Urothelium cell line (cell line): ENCODE data around the gene NUDT3.
"Not testable (repeated sequence)": the region's sequence is repeated elsewhere in the genome, so short reads cannot be mapped to it uniquely, and the experiment has no call there.

ENCODE experiments used
- DNase-seq: peaks from one replicate; pipeline ENCODE4 v3.0.0; 2011; ENCODE audit warnings: low spot score, mixed read lengths
- FAIRE-seq: peaks from 2 replicates; lab custom pipeline; 2011; peaks lifted over from hg19 to GRCh38; lab: Jason Lieb, UNC

Gene NUDT3

DNA sequence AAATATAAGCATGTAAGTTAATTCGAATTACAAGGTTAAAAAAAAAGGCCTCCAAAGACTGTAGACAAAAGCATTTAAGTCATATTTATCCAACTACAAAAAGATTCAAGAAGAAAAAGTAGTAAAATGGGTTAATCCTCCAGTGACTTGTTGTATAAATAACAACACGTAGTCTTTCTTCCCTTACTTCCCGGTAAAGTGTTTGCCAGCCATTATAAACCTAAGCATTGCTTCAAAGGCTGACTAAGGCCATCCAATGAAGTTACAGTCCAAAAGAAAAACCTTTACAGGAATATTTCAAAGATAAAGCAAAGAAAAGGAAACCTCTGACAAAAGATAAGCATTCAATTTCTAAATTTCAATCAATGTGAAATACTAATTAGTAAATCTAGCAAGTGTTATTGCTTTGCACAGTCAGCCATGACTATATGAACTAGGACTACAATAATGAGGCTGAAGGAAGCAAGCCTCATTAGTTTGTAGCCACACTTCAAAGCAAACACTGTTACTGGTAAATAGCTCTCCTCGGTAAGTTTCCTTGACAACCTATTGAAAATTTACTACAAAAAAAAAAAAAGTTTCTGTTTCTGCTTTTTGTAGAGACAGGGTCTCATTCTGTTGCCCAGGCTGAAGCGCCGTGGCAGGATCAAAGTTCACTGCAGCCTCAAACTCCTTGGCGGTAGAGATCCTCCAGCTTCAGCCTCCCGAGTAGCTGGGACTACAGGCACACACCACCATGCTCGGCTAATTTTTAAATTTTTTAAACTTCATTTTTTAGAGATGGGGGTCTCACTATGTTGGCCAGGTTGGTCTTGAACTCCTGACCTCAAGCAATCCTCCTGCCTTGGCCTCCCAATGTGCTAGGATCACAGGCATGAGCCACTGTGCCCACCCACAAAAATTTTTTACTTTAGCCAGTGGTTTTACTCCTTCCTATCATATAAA is 46.0 kb downstream of the NUDT3 start:
- FAIRE-seq = no peak
- no peak for DNase-seq

DNA sequence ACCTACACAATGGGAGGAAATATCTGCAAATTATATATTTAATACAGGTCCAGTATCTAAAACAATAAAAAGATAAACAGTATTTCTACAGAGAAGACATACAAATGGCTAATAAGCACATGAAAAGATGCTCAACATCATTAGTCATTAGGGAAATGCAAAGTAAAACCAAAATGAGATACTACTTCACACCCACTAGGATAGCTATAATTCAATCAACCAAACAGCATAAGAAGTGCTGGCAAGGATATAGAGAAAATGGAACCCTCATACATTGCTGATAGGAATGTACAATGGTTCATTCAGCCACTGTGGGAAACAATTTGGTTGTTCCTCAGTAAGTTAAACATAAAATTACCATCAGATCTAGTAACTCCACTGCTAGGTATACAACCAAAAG is 48.7 kb downstream of the NUDT3 start:
- FAIRE-seq = no peak
- DNase-seq = no peak

DNA sequence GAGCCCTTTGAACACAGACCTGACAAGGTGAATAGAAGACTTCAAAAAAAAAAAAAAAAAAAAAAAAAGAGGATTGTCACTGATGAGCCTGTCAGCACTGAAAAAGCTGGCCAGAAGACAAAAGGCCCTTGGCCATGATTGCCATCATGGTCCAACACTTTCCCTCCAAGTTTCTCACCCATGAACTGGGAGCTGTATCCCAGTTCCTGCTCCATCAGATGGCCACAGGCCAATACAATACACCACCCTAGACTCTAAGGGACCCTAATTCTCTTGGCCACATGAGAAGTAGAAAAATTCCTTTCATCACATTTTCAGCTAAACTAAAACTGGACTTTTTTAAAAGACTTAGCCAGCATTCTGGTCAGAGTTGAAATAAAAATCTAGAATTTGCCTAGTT is 50.2 kb downstream of the NUDT3 start:
- DNase-seq = no peak
- FAIRE-seq = no peak

DNA sequence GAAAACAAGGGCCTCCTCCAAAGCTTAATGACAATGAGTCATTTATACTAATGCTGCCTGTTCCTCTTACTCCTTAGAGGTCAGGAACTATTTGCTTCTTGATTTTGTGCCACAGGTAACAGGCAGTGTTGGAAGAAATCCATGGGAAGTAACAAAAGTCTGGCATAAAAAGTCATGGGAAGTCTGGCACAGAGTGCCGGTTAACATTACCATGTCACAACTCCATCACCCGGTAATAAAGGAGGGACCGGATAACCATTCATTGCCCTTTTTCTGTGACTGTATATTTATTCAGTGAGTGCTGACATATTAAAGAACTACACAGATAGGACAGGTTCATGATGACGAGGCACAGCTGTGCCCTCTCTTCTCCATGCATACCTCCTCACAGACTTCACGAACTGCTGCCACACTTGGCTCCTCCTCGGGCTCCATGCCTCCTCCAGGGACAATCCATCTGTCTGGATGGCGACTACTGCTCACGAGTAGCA is 50.9 kb downstream of the NUDT3 start:
- FAIRE-seq (no peak), DNase-seq (no peak)

DNA sequence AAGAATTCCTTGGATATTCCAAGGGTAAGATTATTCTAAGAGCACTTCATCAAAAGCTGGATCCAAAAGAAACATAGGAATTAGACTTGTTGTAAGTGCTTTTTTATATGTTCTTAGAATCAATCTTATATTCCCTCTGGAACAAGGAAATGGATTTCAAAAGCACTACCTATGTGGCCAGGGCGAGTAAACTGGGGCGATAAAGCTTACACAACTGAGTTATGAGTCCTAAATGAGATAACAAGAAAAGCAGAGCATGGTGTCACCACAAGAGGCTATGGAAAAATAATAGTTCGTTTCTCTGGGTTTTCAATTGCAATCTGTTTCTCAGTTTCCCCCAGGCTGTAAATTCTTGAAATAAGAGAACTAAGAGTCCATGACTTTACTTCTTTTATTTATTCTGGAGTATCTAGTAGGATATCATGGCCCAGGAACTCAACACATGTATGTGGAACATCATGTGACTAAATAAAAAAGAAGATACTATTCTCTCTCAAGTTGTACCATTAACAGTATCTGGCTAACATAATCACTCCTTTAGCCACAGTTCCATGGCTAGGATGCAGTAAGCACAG is 51.5 kb downstream of the NUDT3 start:
- DNase-seq (no peak), FAIRE-seq (no peak)

DNA sequence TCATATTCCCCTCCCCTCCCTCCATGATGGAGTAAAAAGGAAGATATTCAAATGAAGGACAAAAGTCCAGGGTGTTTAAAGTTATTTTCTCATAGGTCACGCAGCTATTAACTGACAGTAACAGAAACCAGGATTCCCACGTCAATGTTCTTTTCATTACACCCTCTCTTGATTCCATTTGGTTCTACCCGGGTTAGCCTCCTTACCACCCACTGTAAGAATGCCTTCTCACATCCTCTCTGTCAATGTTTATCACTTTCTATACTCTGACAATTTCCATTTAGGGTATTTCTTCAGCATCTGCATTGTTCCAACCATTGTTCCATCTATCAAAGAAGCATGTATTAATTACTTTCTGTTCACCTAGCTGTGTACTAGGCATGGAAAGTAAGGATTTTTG is 52.1 kb downstream of the NUDT3 start:
- FAIRE-seq = no peak
- DNase-seq = no peak

DNA sequence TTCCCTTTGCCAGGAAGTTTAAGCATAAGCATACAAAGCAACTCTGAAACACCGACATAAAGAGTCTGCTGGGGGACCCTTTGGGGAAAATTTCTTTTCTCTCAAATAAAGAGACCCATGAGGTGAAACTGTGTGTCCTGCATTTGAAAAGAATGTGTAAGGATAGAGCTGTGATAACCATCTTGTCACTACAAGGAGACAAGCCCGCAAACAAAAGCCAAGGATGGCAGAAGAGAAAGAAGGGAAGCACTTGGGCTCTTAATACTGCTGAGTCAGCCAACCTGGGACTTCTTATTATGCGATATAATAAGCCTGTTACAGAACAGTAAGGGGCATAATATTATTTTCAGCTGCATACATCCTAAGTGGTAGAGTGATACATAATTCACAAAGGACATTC is 52.5 kb downstream of the NUDT3 start:
- FAIRE-seq = no peak
- DNase-seq = no peak

DNA sequence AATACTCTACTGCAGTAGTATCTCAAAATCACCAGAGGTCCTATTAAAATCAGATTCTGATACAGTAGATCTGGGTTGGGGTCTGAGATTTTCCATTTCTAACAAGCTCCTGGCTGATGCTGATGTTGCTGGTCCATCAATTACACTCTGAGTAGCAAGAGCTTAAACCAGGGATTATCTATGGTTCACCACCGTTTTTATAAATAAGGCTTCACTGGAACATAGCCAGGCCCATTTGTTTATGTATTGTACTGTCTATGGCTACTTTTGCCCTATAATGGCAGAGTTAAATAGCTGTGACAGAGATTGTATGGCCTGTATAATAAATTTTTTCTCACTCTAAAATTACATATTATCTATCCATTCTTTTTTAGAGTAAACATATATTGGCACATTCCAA is 53.0 kb downstream of the NUDT3 start:
- FAIRE-seq (no peak), DNase-seq (no peak)

DNA sequence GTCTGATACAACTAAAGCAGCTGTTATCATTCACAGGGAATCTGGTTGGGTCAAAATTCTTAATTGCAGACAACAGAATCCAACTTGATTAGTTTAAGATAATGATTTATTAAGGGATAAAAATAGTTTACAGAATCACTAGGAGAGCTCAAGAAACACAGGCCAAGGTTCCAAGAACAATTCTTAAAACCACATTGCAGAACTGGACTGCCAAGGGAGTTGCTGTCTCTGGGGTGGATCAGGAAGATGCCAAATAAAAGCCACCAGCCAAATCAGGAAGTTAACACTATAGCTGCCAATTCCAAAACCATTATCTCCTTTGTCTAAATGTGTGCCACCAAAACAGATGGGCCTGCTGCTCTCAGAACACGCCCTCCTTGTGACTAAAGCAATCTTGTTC is 53.7 kb downstream of the NUDT3 start:
- DNase-seq (no peak), FAIRE-seq (no peak)

DNA sequence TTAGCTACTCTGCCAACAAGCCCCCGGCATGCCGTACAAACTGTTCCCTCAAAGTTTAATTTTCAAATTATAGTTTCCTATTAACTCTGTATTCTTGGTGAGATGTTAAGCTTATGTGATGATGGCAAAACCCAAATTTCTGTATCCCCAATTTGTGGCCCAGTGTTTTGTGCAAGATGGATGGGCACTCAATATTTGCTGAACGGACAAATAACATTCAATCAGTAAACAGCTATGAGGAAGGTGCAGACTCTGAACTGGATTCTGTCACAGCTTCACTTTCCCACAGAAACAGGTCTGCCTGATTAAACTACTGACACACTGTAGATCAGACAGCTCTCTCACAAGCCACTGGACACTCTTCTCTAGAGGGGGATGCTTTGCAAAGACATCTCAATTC is 54.1 kb downstream of the NUDT3 start:
- DNase-seq (no peak), FAIRE-seq (no peak)

DNA sequence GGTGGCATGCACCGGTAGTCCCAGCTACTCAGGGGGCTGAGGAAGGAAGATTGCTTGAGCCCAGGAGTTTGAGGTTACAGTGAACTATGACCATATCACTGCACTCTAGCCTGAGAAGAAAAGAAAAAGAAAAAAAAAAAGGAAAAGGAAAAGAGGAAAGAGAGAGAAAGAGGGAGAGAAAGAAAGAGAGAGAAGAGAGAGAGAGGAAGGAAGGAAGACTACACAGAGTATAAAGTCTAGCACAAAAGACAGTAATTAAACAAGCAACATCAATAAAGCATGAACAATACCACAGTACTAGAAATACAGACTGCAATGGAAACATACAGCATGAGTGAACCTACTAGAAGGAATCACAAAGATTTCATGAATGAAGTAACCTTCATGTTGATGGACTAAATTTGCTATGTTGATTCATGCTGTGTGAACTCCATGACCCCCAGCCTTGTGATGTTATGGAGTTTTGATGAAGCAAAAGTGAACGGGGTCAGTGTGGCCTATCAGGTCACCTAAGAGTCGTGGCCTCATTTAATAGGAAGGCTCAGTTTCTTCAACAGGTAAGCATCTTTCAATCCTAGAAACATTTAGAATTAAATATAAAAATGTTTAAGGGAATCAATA is 57.6 kb downstream of the NUDT3 start:
- DNase-seq (no peak), FAIRE-seq (no peak)

DNA sequence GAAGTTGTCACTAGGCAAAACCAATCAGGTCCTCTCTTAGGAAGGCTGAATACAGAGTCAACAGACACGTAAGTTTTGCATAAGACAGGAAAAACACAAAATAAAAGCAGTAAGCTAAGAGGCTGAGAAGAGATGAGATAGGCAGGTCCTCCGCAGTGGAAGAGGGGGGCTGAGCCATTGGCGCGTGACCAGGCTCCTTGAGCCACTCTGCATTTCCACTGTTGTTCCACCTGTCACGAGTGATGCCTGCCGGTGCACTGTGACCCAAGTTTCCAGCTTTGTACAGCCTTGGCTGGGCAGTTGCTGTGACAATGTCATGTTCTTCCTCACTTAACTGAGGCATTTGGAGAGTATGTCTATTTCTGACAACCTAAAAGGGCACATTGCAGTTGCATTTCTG is 58.6 kb downstream of the NUDT3 start:
- FAIRE-seq (no peak), DNase-seq (no peak)

DNA sequence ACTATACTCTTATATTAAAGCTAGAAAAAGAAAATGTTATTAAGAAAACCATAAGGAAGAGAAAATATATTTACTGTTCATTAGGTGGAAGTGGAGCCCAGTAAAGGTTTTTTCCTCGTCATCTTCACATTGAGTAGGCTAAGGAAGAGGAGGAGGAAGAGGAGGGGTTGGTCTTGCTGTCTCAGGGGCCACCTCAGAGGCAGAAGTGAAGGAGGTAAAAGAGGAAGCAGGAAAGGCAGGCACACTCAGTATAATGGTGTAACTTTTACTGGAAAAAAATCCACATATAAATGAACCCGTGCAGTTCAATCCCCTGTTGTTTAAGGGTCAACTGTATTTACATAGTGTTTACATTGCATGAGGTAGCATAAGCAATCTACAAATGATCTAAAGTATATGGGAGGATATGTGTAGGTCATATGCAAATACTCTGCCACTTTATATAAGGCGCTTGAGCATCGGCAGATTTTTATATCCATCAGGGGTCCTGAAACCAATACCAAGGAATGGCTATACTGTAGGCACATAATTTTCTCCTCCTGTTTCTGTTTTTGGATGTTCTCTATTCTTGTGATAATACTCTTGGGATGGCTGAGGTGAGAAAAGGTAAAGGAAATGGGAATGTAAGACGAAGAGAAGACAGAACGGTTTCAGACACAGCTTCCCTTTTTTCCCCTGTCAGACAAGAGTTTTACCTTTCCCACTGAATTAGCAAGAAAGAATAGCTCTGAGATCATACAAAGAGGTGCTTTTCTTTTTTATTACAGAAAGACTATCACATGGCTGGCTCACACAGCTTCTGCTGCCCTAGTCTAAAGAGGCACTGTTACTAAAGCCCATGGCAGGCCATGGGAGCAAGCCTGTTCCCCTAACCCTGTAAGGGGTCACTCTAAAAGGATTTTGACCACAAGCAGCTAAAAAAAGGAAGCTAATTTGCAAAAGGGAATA is 59.9 kb downstream of the NUDT3 start:
- DNase-seq = no peak
- FAIRE-seq = no peak

DNA sequence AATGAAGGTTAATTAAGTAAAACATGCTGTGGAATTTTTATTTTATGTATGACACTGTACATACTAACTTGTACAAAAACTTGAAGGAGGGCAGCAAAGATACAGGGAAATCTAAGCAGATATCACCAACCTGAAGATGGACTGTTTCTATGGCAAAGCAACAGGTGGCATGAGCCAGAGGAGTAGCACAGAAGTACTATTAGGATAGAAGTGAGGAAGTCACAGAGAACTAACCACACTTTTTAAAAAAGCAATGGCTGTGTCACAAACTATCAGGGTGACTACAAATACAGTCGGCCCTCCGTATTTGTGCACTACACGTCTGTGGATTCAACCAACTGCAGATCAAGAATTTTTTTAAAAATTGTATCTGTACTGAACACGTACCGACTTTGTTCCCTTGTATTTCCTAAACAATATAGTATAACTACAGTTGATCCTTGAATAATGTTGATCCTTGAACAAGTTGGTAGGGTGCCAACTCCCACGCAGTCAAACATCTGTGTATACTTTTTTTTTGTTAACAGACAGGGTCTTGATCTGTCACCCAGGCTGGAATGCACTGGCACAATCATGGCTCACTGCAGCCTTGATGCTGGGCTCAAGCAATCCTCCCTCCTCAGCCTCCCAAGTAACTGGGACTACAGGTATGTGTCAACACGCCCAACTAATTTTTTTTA is 61.0 kb downstream of the NUDT3 start:
- no peak for DNase-seq
- no peak for FAIRE-seq

DNA sequence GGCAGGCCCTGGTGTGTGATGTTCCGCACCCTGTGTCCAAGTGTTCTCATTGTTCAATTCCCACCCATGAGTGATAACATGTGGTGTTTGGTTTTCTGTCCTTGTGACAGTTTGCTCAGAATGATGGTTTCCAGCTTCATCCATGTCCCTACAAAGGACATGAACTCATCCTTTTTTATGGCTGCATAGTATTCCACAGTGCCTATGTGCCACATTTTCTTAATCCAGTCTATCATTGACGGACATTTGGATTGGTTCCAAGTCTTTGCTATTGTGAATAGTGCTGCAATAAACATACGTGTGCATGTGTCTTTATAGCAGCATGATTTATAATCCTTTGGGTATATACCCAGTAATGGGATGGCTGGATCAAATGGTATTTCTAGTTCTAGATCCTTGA is 62.7 kb downstream of the NUDT3 start:
- FAIRE-seq, DNase-seq: not testable (repeated sequence)

DNA sequence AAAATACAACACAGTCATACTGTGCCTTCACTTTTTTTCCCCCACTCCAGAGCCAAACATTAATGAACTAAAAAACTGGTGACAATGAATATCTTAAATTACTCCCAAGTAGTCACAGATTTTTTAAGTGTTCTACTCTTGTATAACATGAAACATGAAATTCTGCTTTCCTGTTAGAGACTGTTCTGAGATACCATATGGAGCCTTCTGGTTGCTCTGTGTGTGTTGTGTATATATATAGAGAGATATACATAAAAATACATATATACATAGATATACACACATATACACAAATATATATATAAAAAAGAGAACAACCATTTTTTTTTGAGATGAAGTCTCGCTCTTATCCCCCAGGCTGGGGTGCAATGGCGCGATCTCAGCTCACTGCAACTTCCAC is 63.5 kb downstream of the NUDT3 start:
- DNase-seq (no peak), FAIRE-seq (no peak)

DNA sequence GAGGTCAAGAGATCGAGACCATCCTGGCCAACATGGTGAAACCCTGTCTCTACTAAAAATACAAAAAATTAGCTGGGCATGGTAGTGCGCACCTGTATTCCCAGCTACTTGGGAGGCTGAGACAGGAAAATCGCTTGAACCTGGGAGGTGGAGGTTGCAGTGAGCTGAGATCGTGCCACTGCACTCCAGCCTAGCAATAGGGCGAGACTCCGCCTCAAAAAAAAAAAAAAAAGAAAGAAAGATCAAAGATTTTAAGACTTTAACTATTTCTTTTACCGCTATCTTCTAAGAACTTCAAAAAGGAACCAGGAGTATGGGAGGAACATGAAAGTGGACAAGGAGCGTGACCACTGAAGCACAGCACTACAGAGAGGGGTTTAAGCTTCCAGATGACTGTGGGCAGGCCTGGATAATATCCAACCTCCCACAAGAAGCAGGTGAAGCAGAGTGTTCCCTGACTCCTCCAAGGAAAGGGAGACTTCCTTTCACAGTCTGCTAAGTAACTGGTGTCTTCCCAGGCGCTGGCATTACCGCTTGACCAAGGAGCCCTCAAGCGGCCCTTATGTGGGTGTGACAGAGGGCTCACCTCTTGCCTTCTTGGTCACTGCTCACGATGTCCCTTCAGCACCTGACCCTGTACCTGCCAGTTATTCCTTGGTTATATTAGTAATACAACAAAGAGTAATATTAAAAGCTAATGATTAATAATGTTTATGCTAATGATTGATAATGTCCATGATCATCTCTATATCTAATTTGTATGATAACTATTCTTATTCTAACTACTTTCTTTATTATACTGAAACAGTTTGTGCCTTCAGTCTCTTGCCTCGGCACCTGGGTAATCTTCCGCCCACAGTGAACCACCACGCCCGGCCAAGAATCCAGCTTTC is 64.9 kb downstream of the NUDT3 start:
- FAIRE-seq, DNase-seq: not testable (repeated sequence)

DNA sequence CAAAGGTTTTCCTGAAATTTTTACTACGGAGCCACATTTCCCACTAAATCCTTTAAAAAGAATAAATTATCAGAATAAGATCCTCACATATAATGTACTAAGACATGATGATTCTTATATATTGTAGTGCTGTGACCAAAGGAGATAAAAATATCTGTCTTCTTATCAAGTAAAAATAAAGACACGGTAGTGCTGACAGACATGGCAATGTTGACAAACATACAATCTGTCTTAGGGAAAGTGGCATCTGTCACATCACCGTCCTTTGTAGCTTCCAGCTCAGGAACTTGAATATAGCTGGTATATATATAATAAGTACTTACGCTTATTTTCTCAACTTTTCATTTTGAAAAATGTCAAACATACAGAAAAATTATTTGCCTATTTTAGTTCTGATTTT is 66.8 kb downstream of the NUDT3 start:
- no peak for DNase-seq
- FAIRE-seq = no peak

DNA sequence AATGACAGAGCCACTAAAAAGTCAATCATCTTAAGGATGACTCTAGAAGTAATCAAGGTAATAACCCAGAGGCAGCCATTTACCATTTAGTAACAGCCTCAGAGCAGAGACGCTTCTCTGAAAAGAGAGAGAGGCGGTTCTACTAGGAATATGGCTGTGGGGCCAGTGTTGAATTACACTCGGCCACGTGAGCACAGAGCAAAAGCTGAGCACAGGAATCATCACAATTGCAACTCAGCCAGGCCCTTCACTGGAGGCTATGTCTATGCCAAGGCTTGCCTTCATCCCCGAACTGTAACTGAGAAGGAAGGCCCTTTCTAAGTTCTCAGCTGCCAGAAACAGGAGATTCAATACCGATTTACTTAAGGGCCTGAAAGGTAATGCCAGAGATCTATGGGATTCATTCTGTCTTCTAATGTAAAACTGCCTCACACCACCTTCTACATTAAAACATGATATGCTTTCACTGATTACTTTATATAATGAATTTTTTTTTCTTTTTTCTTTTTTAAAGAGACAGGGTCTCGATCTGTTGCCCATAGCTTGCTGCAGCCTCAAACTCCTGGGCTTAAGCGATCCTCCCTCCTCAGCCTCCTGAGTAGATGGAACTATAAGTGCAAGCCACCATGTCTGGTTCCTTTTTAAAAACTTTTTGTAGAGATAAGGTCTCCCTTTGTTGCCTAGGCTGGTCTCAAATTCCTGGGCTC is 67.6 kb downstream of the NUDT3 start:
- FAIRE-seq (no peak), DNase-seq (no peak)
